NCI-H2171 treated with DMSO at 0.1 percent for 48 hours (cell line): ENCODE data around the gene PPP1R13B.

Experiments
- DNase-seq: peaks from one replicate; lab custom pipeline; 2025; lab: John Stamatoyannopoulos, UW

PPP1R13B gene

DNA sequence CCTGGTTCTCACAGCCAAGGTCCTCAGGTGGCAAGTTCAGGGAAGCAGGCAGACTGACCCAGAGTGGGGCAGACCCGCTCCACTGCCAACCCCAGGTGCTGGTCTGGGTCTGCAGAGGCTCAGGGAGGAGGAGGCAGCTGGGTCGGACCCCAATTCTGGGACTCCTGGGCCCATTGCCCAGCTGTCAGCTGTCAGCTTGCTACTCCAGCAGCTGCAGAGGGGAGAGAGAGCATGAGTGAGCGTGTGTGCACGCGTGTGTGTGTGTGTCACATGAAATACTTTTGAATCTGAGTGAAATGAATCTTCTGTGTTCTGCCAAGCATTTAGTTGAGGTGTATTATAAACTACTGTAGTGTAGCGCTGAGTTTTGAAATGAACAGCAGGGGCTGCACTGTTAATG lies 162.9 kb downstream of the PPP1R13B start:
- no peak for DNase-seq
